Neural cell (in vitro differentiated cells): ENCODE results near the gene PXMP2. TPM values are rescaled to one million over a fixed set of nuclear protein-coding genes. Genes with fewer than 3 reads are reported as not detected.

Experiments
- H2AFZ ChIP-seq: fragments of 200-600, 300-800 bp; sonication (generic), shearing (Covaris generic); 2 replicates; pipeline ENCODE4 v1.6.0; 2014; ENCODE audit warnings: low read depth, mild to moderate bottlenecking, antibody characterized with exemption, low read length, moderate library complexity
- H3F3A ChIP-seq: fragments of 200-600 bp; shearing (Covaris generic); 2 replicates; pipeline ENCODE4 v1.6.1; 2016; ENCODE audit warnings: mild to moderate bottlenecking, moderate library complexity, mixed read lengths, antibody characterized with exemption, low read length; ENCODE audit not compliant: insufficient read depth, poor library complexity, severe bottlenecking
- H3K27ac ChIP-seq: fragments of 200-600, 300-800 bp; sonication (generic), shearing (Covaris generic); 2 replicates; pipeline ENCODE4 v1.5.1; 2014; ENCODE audit warnings: mild to moderate bottlenecking, low read length, moderate library complexity
- H3K27me3 ChIP-seq: fragments of 300-800, 200-600 bp; sonication (generic), shearing (Covaris generic); 2 replicates; pipeline ENCODE4 v1.6.0; 2014; ENCODE audit warnings: mild to moderate bottlenecking, low read depth, low read length, moderate library complexity; ENCODE audit not compliant: insufficient read depth
- H3K36me3 ChIP-seq: fragments of 300-800, 200-600 bp; sonication (generic), shearing (Covaris generic); 2 replicates; pipeline ENCODE4 v1.5.1; 2014; ENCODE audit warnings: mild to moderate bottlenecking, antibody characterized with exemption, low read length, moderate library complexity; ENCODE audit not compliant: insufficient read depth
- H3K4me2 ChIP-seq: fragments of 300-800, 200-600 bp; sonication (generic), shearing (Covaris generic); 2 replicates; pipeline ENCODE4 v1.6.0; 2014; ENCODE audit warnings: mild to moderate bottlenecking, low read length
- H3K4me3 ChIP-seq: fragments of 300-800, 200-600 bp; sonication (generic), shearing (Covaris generic); 2 replicates; pipeline ENCODE4 v1.5.1; 2014; ENCODE audit warnings: mild to moderate bottlenecking, low read length, moderate library complexity
- H3K79me2 ChIP-seq: fragments of 200-600 bp; shearing (Covaris generic); replicated peaks from 2 replicates; pipeline ENCODE4 v1.6.0; 2014; ENCODE audit warnings: mild to moderate bottlenecking, low read length, moderate library complexity; ENCODE audit not compliant: insufficient read depth
- H3K9ac ChIP-seq: fragments of 300-800, 200-600 bp; sonication (generic), shearing (Covaris generic); 2 replicates; pipeline ENCODE4 v1.6.1; 2016; ENCODE audit warnings: mild to moderate bottlenecking, low read length, mixed read lengths
- H3K9me2 ChIP-seq: fragments of 200-600 bp; shearing (Covaris generic); 2 replicates; pipeline ENCODE4 v1.6.1; 2016; ENCODE audit warnings: mild to moderate bottlenecking, low read length, mixed read lengths; ENCODE audit not compliant: insufficient read depth
- H3K9me3 ChIP-seq: fragments of 200-600, 300-800 bp; sonication (generic), shearing (Covaris generic); 2 replicates; pipeline ENCODE4 v1.6.1; 2016; ENCODE audit warnings: mild to moderate bottlenecking, mixed run types, low read length, moderate library complexity, mixed read lengths
- H4K20me1 ChIP-seq: fragments of 200-600 bp; shearing (Covaris generic); 2 replicates; pipeline ENCODE4 v1.6.1; 2016; ENCODE audit warnings: mild to moderate bottlenecking, mixed run types; ENCODE audit not compliant: insufficient read depth
- EP300 ChIP-seq: fragments of 450-650 bp; conservative IDR thresholded peaks from 2 replicates; pipeline ENCODE4 v1.6.1; 2014; ENCODE audit warnings: antibody characterized with exemption, mild to moderate bottlenecking, moderate library complexity; ENCODE audit not compliant: poor library complexity, severe bottlenecking
- EZH2 ChIP-seq: fragments of 200-600, 300-800 bp; shearing (Covaris generic), sonication (generic); IDR thresholded peaks from 2 replicates; pipeline ENCODE4 v1.6.1; 2014; ENCODE audit warnings: antibody characterized with exemption, low read length, borderline replicate concordance, mild to moderate bottlenecking; ENCODE audit not compliant: insufficient read depth, poor library complexity, severe bottlenecking
- MXI1 ChIP-seq: fragments of 450-650 bp; conservative IDR thresholded peaks from 2 replicates; pipeline ENCODE4 v1.6.1; 2014; ENCODE audit warnings: antibody characterized with exemption, mild to moderate bottlenecking; ENCODE audit not compliant: poor library complexity, severe bottlenecking
- POLR2AphosphoS5 ChIP-seq: IDR thresholded peaks from 2 replicates; pipeline ENCODE4 v1.6.1; 2012
- RAD21 ChIP-seq: fragments of 450-650 bp; conservative IDR thresholded peaks from 2 replicates; pipeline ENCODE4 v1.6.1; 2014; ENCODE audit warnings: antibody characterized with exemption, mild to moderate bottlenecking, moderate library complexity
- SMC3 ChIP-seq: fragments of 450-650 bp; conservative IDR thresholded peaks from 2 replicates; pipeline ENCODE4 v1.6.1; 2014; ENCODE audit warnings: antibody characterized with exemption, mild to moderate bottlenecking, moderate library complexity; ENCODE audit not compliant: poor library complexity
- TAF1 ChIP-seq: IDR thresholded peaks from 2 replicates; pipeline ENCODE4 v1.6.1; 2012; ENCODE audit warnings: low read depth
- polyA plus RNA-seq: library from polyadenylated mRNA; depleted of rRNA; stranded (reverse); fragments of >200 nt; gene quantifications from 2 replicates; pipeline ENCODE4 v1.2.3, GENCODE V29; 2014
- TF ChIP-seq, protein P1 (sequence below): fragments of 450-650 bp; IDR thresholded peaks from 2 replicates; pipeline ENCODE4 v1.5.1; 2014; ENCODE audit warnings: antibody characterized with exemption, mild to moderate bottlenecking, moderate library complexity; ENCODE audit not compliant: poor library complexity, severe bottlenecking
- TF ChIP-seq, protein P2 (sequence below): IDR thresholded peaks from 2 replicates; pipeline ENCODE4 v1.6.1; 2012; ENCODE audit warnings: borderline replicate concordance

The PXMP2 gene
- polyA plus RNA-seq, 1 donor from 2014 or later, result 95.8 TPM

DNA sequence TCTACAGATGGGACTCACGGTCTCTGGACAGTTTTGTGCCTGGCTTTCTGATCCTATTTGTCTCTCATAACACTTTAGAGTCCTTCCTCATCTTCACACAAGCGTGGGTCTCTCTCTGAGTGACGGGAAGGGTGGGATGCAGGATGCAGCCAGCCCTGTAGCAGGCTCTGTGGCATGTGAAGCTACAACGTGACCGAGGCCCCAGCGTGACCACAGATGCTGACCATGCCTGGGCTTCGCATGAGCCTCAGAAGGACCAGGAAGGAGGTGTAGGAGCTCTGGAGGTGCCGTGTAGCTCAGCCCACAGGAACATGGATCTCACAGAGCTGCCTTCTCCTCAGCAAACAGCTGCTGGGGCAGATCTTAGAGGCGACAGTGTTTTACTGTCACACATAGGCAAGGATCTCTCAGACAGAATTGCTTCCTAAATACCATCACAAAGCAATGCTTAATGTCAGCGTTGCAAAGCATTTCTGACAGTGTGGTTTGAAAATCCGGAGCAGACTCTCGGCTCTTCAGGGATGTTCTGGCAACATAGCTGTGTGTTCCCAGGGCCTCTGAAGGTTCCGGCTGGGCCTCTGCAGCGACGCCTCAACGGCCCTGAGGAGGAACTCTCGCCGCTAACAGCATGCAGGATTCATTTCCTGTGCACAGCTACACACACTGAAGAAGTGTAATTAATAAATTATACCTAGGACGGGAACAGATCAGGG is 52.4 kb downstream of the PXMP2 start:
- Histone ChIP-seq H2AFZ (no peak overlapping the region), H3K9ac (no peak overlapping the region), H4K20me1 (no peaks in the 10 kb centered on the region), H3K4me3 (no peak overlapping the region), H3F3A (no peaks in the 10 kb centered on the region), H3K36me3 (peaks cover 6% of the 10 kb centered on the region), H3K27ac (no peak overlapping the region), H3K9me2 (no peaks in the 10 kb centered on the region), H3K27me3 (no peaks in the 10 kb centered on the region), H3K9me3 (no peaks in the 10 kb centered on the region), H3K4me2 (no peak overlapping the region), H3K79me2 (no peaks in the 10 kb centered on the region)
- TF ChIP-seq EZH2, result no peak
- no peak for TF ChIP-seq RAD21
- TF ChIP-seq SMC3, result no peak
- TF ChIP-seq TAF1, result no peak
- no peak for TF ChIP-seq EP300
- no peak for TF ChIP-seq MXI1
- no peak for TF ChIP-seq POLR2AphosphoS5
- TF ChIP-seq, protein P1, sequence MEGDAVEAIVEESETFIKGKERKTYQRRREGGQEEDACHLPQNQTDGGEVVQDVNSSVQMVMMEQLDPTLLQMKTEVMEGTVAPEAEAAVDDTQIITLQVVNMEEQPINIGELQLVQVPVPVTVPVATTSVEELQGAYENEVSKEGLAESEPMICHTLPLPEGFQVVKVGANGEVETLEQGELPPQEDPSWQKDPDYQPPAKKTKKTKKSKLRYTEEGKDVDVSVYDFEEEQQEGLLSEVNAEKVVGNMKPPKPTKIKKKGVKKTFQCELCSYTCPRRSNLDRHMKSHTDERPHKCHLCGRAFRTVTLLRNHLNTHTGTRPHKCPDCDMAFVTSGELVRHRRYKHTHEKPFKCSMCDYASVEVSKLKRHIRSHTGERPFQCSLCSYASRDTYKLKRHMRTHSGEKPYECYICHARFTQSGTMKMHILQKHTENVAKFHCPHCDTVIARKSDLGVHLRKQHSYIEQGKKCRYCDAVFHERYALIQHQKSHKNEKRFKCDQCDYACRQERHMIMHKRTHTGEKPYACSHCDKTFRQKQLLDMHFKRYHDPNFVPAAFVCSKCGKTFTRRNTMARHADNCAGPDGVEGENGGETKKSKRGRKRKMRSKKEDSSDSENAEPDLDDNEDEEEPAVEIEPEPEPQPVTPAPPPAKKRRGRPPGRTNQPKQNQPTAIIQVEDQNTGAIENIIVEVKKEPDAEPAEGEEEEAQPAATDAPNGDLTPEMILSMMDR, result no peak

DNA sequence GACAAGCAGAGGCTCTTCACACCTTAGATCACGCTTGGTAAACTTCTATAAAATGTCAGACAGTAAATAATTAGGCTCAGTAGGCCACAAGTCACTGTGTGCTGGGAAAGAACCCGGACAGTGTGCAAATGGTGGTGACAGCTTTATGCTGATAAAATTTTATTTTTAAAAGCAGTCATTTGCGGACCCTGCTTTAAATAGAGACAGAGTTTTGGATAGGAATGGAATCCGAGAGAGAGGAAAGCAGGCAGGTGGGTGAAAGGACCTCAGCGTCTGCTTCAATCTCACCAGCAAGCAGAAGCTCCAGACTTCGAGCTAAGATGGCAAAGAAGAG is 52.9 kb downstream of the PXMP2 start:
- Histone ChIP-seq H3K4me3 (no peak overlapping the region), H3K36me3 (peaks cover 6% of the 10 kb centered on the region), H3F3A (no peaks in the 10 kb centered on the region), H2AFZ (no peak overlapping the region), H4K20me1 (no peaks in the 10 kb centered on the region), H3K4me2 (no peak overlapping the region), H3K27ac (no peak overlapping the region), H3K27me3 (no peaks in the 10 kb centered on the region), H3K9ac (no peak overlapping the region), H3K9me3 (no peaks in the 10 kb centered on the region), H3K79me2 (no peaks in the 10 kb centered on the region), H3K9me2 (no peaks in the 10 kb centered on the region)
- TF ChIP-seq MXI1 (no peak), TAF1 (no peak), RAD21 (no peak), POLR2AphosphoS5 (no peak), SMC3 (no peak)

DNA sequence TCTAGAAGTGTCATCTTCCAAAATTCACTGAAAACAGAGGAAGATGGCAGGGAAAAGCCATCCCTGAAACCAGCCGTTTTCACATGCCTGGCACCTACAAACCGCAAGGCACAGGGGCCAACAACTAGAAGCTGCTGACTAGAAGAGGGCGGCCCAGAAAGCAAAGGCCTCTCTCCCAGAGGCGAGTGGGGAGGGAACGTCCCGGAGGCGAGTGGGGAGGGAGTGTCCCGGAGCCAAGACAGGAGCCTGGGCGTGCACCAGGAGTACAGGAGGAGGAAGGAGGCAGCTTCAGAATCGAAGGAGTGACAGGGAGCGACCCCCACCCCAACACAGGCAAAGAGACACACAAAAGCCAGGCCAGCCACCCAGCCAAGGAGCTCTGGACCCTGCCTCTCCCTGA is 53.3 kb downstream of the PXMP2 start:
- H3K9me3 ChIP-seq, result no peaks in the 10 kb centered on the region
- no peaks in the 10 kb centered on the region for H4K20me1 ChIP-seq

More for the DNA sequence above, 53.3 kb downstream of the PXMP2 start:
- Histone ChIP-seq H3K36me3 (peaks cover 9% of the 10 kb centered on the region), H3K4me2 (no peak overlapping the region), H3K27ac (no peak overlapping the region), H3F3A (no peaks in the 10 kb centered on the region), H3K27me3 (no peaks in the 10 kb centered on the region), H3K9ac (no peak overlapping the region), H3K9me2 (no peaks in the 10 kb centered on the region), H3K79me2 (no peaks in the 10 kb centered on the region), H2AFZ (no peak overlapping the region), H3K4me3 (no peak overlapping the region)
- TF ChIP-seq MXI1 (no peak), POLR2AphosphoS5 (no peak), SMC3 (no peak), RAD21 (no peak), EP300 (no peak), TAF1 (no peak), EZH2 (no peak)
- TF ChIP-seq, protein P2, sequence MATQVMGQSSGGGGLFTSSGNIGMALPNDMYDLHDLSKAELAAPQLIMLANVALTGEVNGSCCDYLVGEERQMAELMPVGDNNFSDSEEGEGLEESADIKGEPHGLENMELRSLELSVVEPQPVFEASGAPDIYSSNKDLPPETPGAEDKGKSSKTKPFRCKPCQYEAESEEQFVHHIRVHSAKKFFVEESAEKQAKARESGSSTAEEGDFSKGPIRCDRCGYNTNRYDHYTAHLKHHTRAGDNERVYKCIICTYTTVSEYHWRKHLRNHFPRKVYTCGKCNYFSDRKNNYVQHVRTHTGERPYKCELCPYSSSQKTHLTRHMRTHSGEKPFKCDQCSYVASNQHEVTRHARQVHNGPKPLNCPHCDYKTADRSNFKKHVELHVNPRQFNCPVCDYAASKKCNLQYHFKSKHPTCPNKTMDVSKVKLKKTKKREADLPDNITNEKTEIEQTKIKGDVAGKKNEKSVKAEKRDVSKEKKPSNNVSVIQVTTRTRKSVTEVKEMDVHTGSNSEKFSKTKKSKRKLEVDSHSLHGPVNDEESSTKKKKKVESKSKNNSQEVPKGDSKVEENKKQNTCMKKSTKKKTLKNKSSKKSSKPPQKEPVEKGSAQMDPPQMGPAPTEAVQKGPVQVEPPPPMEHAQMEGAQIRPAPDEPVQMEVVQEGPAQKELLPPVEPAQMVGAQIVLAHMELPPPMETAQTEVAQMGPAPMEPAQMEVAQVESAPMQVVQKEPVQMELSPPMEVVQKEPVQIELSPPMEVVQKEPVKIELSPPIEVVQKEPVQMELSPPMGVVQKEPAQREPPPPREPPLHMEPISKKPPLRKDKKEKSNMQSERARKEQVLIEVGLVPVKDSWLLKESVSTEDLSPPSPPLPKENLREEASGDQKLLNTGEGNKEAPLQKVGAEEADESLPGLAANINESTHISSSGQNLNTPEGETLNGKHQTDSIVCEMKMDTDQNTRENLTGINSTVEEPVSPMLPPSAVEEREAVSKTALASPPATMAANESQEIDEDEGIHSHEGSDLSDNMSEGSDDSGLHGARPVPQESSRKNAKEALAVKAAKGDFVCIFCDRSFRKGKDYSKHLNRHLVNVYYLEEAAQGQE, result no peak
- TF ChIP-seq, protein P1, result no peak
